CD4-positive, alpha-beta T cell (primary cell): ENCODE results near the gene A1BG. TPM values are rescaled to one million over a fixed set of nuclear protein-coding genes. Genes with fewer than 3 reads are reported as not detected.

ENCODE experiments used
- ATAC-seq: fragments of 200-7000 bp; cut with Tn5 transposase; one replicate; pipeline ENCODE4 v1.10.0; 2022; ENCODE audit warnings: mild to moderate bottlenecking; ENCODE audit not compliant: poor library complexity
- CTCF ChIA-PET: fragments of 350-600 bp; sonication (Branson Sonifier 250); formaldehyde crosslinking; loops from one replicate; lab custom pipeline; 2021; ENCODE audit warnings: antibody characterized with exemption, inconsistent platforms; lab: Charles Lee
- POLR2A ChIA-PET: fragments of 350-600 bp; sonication (Branson Sonifier 250); formaldehyde crosslinking; loops from one replicate; lab custom pipeline; 2021; ENCODE audit warnings: antibody characterized with exemption, inconsistent platforms; lab: Charles Lee
- DNase-seq, 14 experiments: peaks; one replicate each; pipeline ENCODE4 v3.0.0-alpha.2; 2013 to 2020; ENCODE audit warnings: mixed read lengths in 2 of 14
- H3K27ac ChIP-seq, 2 donors: one replicate each; pipeline versions ENCODE4 v1.5.1 to v1.7.0; 2013; ENCODE audit warnings: low read length in 2 of 2, low read depth in 1 of 2, mild to moderate bottlenecking in 1 of 2
- H3K27me3 ChIP-seq, 2 experiments: 1 replicate in 1 of 2; 2 replicates in 1 of 2; pipeline versions ENCODE4 v1.6.1 to v1.7.0; 2013; ENCODE audit warnings: low read length in 2 of 2, control low read depth in 1 of 2, mild to moderate bottlenecking in 1 of 2, moderate library complexity in 1 of 2; ENCODE audit not compliant: insufficient read depth in 2 of 2, control insufficient read depth in 1 of 2
- H3K36me3 ChIP-seq: one replicate; pipeline ENCODE4 v1.6.1; 2013; ENCODE audit warnings: low read length, control low read depth; ENCODE audit not compliant: insufficient read depth
- H3K4me1 ChIP-seq: one replicate; pipeline ENCODE4 v1.6.1; 2013; ENCODE audit warnings: low read length, control low read depth; ENCODE audit not compliant: insufficient read depth
- H3K4me3 ChIP-seq: one replicate; pipeline ENCODE4 v1.5.1; 2013; ENCODE audit warnings: mild to moderate bottlenecking, low read length, moderate library complexity
- H3K9me3 ChIP-seq, 2 experiments: 1 replicate in 1 of 2; 2 replicates in 1 of 2; pipeline versions ENCODE4 v1.6.1 to v1.7.0; 2013; ENCODE audit warnings: low read length in 2 of 2, mild to moderate bottlenecking in 2 of 2, control low read depth in 1 of 2, moderate library complexity in 1 of 2; ENCODE audit not compliant: control insufficient read depth in 1 of 2, insufficient read depth in 1 of 2
- H3K27ac Mint-ChIP-seq: one replicate; pipeline ENCODE4 v1.8.0; 2020; ENCODE audit warnings: mixed read lengths
- H3K27me3 Mint-ChIP-seq: one replicate; pipeline ENCODE4 v1.8.0; 2021; ENCODE audit warnings: mixed read lengths
- H3K36me3 Mint-ChIP-seq: one replicate; pipeline ENCODE4 v1.8.0; 2021; ENCODE audit warnings: low read depth, mixed read lengths
- H3K4me1 Mint-ChIP-seq: one replicate; pipeline ENCODE4 v1.8.0; 2021; ENCODE audit warnings: low read depth, mixed read lengths
- H3K4me3 Mint-ChIP-seq: one replicate; pipeline ENCODE4 v1.8.0; 2020; ENCODE audit warnings: mild to moderate bottlenecking, mixed read lengths
- H3K9me3 Mint-ChIP-seq: one replicate; pipeline ENCODE4 v1.8.0; 2020; ENCODE audit warnings: mixed read lengths
- CTCF ChIP-seq: fragments of 200-600 bp; IDR thresholded peaks from one replicate; pipeline ENCODE4 v1.8.0; 2022; ENCODE audit warnings: antibody characterized with exemption, mild to moderate bottlenecking
- intact Hi-C, 2 experiments: fragments of 100-400 bp; cut with DNase I in 1 of 2; cut with micrococcal nuclease in 1 of 2; formaldehyde crosslinking; loops; one replicate each; pipeline versions ENCODE4 v1.15.1 to v1.9.0; 2023 to 2025; cut with DNase I, micrococcal nuclease
- total RNA-seq, 174 experiments: library from RNA in 2 of 174; stranded (reverse) in 2 of 174; gene quantifications; one replicate each; pipeline ENCODE4 v1.2.3 and lab custom pipeline; 2021 to 2026

A1BG gene
- total RNA-seq, 2 experiments from 2014 or later = 7.6 to 8.4 TPM

- Mint-ChIP-seq H3K9me3 (no peaks in the 10 kb centered on the region), H3K4me1 (peaks cover 22% of the 10 kb centered on the region), H3K27ac (peak overlapping the region; percentile 19), H3K27me3 (peaks cover 15% of the 10 kb centered on the region), H3K36me3 (peaks cover 21% of the 10 kb centered on the region), H3K4me3 (peak overlapping the region; percentile 67)
- Histone ChIP-seq H3K4me1 (peaks cover 21% of the 10 kb centered on the region), H3K27ac (no peak overlapping the region), H3K9me3 (peaks cover 0 to 12% of the 10 kb centered on the region in 2 experiments), H3K27me3 (no peaks in the 10 kb centered on the region), H3K36me3 (no peaks in the 10 kb centered on the region), H3K4me3 (no peak overlapping the region)
- ChIA-PET CTCF (no interaction called here), POLR2A (interaction anchor here (2.8 kb wide), 1 partner anchor 11 kb away, joined by 22 read pairs; no protein-coding TSS in a partner anchor)
- no peak for DNase-seq
- no peak for TF ChIP-seq CTCF
- no peak for ATAC-seq
- intact Hi-C loops = no loop called here
Observed at GRCh38 chr19:58345558-58345957, 7.7 kb downstream of the A1BG start.

GRCh38 chr19:58338825-58339558 lies 14.3 kb downstream of the A1BG start:
- Mint-ChIP-seq H3K9me3 (no peaks in the 10 kb centered on the region), H3K4me1 (no peaks in the 10 kb centered on the region), H3K36me3 (peaks cover 61% of the 10 kb centered on the region), H3K27ac (no peak overlapping the region), H3K27me3 (no peaks in the 10 kb centered on the region), H3K4me3 (no peak overlapping the region)
- no peak overlapping the region for H3K27ac ChIP-seq
- POLR2A ChIA-PET = no interaction called here
- peaks cover 0 to 19% of the 10 kb centered on the region in 2 experiments for H3K9me3 ChIP-seq
- ATAC-seq (no peak), DNase-seq (no peak)
- TF ChIP-seq CTCF = no peak
- intact Hi-C loops = no loop called here
- CTCF ChIA-PET = no interaction called here
- peaks cover 37% of the 10 kb centered on the region for H3K36me3 ChIP-seq
- no peaks in the 10 kb centered on the region for H3K4me1 ChIP-seq
- H3K4me3 ChIP-seq = no peak overlapping the region
- H3K27me3 ChIP-seq = no peaks in the 10 kb centered on the region

- H3K4me3 Mint-ChIP-seq = no peak overlapping the region
- ATAC-seq = no peak
- H3K27ac Mint-ChIP-seq = no peak overlapping the region
- no peaks in the 10 kb centered on the region for H3K9me3 Mint-ChIP-seq
- H3K4me3 ChIP-seq = no peak overlapping the region
- no peaks in the 10 kb centered on the region for H3K27me3 Mint-ChIP-seq
- peaks cover 62% of the 10 kb centered on the region for H3K36me3 Mint-ChIP-seq
- peaks cover 37% of the 10 kb centered on the region for H3K36me3 ChIP-seq
- no peak for TF ChIP-seq CTCF
- intact Hi-C loops = no loop called here
- no peaks in the 10 kb centered on the region for H3K27me3 ChIP-seq
- DNase-seq = no peak
- ChIA-PET POLR2A (no interaction called here), CTCF (no interaction called here)
- no peaks in the 10 kb centered on the region for H3K4me1 ChIP-seq
- no peaks in the 10 kb centered on the region for H3K4me1 Mint-ChIP-seq
- no peak overlapping the region for H3K27ac ChIP-seq
- H3K9me3 ChIP-seq = peaks cover 0 to 14% of the 10 kb centered on the region in 2 experiments
Observed at GRCh38 chr19:58338336-58338735, 15.0 kb downstream of the A1BG start.
